WTC11 (cell line): ENCODE measurements around the gene VPREB3. TPM values are rescaled to one million over a fixed set of nuclear protein-coding genes. Genes with fewer than 3 reads are reported as not detected.

ENCODE experiments used
- ATAC-seq: fragments of 200-7000 bp; cut with Tn5 transposase; 2 replicates; pipeline ENCODE4 v1.10.0; 2021; ENCODE audit warnings: mild to moderate bottlenecking, moderate library complexity
- CTCF ChIA-PET: fragments of 300-600 bp; sonication (Branson Sonifier 250); formaldehyde crosslinking; loops from one replicate; lab custom pipeline; 2021; ENCODE audit warnings: antibody characterized with exemption; lab: Charles Lee
- POLR2A ChIA-PET: fragments of 350-600 bp; sonication (Branson Sonifier 250); formaldehyde crosslinking; loops from one replicate; lab custom pipeline; 2021; ENCODE audit warnings: antibody characterized with exemption; lab: Charles Lee
- DNase-seq: peaks from one replicate; pipeline ENCODE4 v3.0.0; 2021; ENCODE audit warnings: low spot score
- H3K27ac Mint-ChIP-seq: 2 replicates; pipeline ENCODE4 v1.8.0; 2021; ENCODE audit warnings: mixed read lengths
- H3K27me3 Mint-ChIP-seq: 2 replicates; pipeline ENCODE4 v1.8.0; 2021; ENCODE audit warnings: low read depth, mild to moderate bottlenecking, moderate library complexity, mixed read lengths
- H3K36me3 Mint-ChIP-seq: 2 replicates; pipeline ENCODE4 v1.8.0; 2021; ENCODE audit warnings: mixed read lengths
- H3K4me1 Mint-ChIP-seq: 2 replicates; pipeline ENCODE4 v1.8.0; 2022; ENCODE audit warnings: mixed read lengths
- H3K4me3 Mint-ChIP-seq: 2 replicates; pipeline ENCODE4 v1.8.0; 2021; ENCODE audit warnings: mild to moderate bottlenecking, moderate library complexity, mixed read lengths
- H3K9me3 Mint-ChIP-seq: 2 replicates; pipeline ENCODE4 v1.8.0; 2021; ENCODE audit warnings: mixed read lengths
- AFF4 ChIP-seq: sonication (generic); formaldehyde crosslinking; IDR thresholded peaks from 2 replicates; pipeline ENCODE4 v1.8.1; 2023; ENCODE audit warnings: mild to moderate bottlenecking, missing genetic modification reagents, borderline replicate concordance
- ARID4B ChIP-seq: sonication (generic); formaldehyde crosslinking; IDR thresholded peaks from 2 replicates; pipeline ENCODE4 v1.8.0; 2023; ENCODE audit warnings: missing genetic modification reagents, mild to moderate bottlenecking, borderline replicate concordance
- ATF1 ChIP-seq: sonication (generic); formaldehyde crosslinking; IDR thresholded peaks from 2 replicates; pipeline ENCODE4 v1.8.1; 2023; ENCODE audit warnings: mild to moderate bottlenecking, moderate library complexity, missing genetic modification reagents
- EMX1 ChIP-seq: fragments of 250-450 bp; sonication (Bioruptor Pico); IDR thresholded peaks from 2 replicates; pipeline ENCODE4 v1.8.0; 2021; ENCODE audit warnings: mild to moderate bottlenecking
- GTF2I ChIP-seq: fragments of 250-450 bp; sonication (Bioruptor Pico); conservative IDR thresholded peaks from 2 replicates; pipeline ENCODE4 v1.4.0; 2021; ENCODE audit warnings: mild to moderate bottlenecking
- NFATC4 ChIP-seq: fragments of 250-450 bp; sonication (Bioruptor Pico); IDR thresholded peaks from 2 replicates; pipeline ENCODE4 v1.9.0; 2021; ENCODE audit warnings: mild to moderate bottlenecking
- NR3C1 ChIP-seq: sonication (generic); formaldehyde crosslinking; conservative IDR thresholded peaks from 2 replicates; pipeline ENCODE4 v1.8.1; 2023; ENCODE audit warnings: low read depth, mild to moderate bottlenecking, missing genetic modification reagents
- OVOL2 ChIP-seq: fragments of 250-450 bp; sonication (Bioruptor Pico); IDR thresholded peaks from 2 replicates; pipeline ENCODE4 v1.9.0; 2021; ENCODE audit warnings: mild to moderate bottlenecking, borderline replicate concordance
- TP53 ChIP-seq: sonication (generic); formaldehyde crosslinking; IDR thresholded peaks from 2 replicates; pipeline ENCODE4 v1.8.1; 2023; ENCODE audit warnings: mild to moderate bottlenecking, missing genetic modification reagents
- total RNA-seq: library from RNA; stranded (reverse); gene quantifications from 3 replicates; pipeline ENCODE4 v1.2.3, GENCODE V29; 2021
- TF ChIP-seq, protein P1 (sequence below): sonication (generic); formaldehyde crosslinking; IDR thresholded peaks from 2 replicates; pipeline ENCODE4 v1.8.1; 2023; ENCODE audit warnings: mild to moderate bottlenecking, missing genetic modification reagents
- TF ChIP-seq, protein P2 (sequence below): fragments of 250-450 bp; sonication (Bioruptor Pico); IDR thresholded peaks from 2 replicates; pipeline ENCODE4 v2.1.2; 2022; ENCODE audit warnings: mild to moderate bottlenecking, moderate library complexity
- TF ChIP-seq, protein P3 (sequence below): fragments of 250-450 bp; sonication (Bioruptor Pico); IDR thresholded peaks from 2 replicates; pipeline ENCODE4 v1.9.0; 2021; ENCODE audit warnings: mild to moderate bottlenecking
- TF ChIP-seq, protein P4 (sequence below): sonication (generic); formaldehyde crosslinking; IDR thresholded peaks from 2 replicates; pipeline ENCODE4 v1.8.1; 2023; ENCODE audit warnings: mild to moderate bottlenecking, missing genetic modification reagents
- TF ChIP-seq, protein P5 (sequence below): sonication (generic); formaldehyde crosslinking; IDR thresholded peaks from 2 replicates; pipeline ENCODE4 v1.8.0; 2023; ENCODE audit warnings: mild to moderate bottlenecking, missing genetic modification reagents

Gene VPREB3
- total RNA-seq, 1 experiment from 2014 or later, result 0.81 TPM

DNA sequence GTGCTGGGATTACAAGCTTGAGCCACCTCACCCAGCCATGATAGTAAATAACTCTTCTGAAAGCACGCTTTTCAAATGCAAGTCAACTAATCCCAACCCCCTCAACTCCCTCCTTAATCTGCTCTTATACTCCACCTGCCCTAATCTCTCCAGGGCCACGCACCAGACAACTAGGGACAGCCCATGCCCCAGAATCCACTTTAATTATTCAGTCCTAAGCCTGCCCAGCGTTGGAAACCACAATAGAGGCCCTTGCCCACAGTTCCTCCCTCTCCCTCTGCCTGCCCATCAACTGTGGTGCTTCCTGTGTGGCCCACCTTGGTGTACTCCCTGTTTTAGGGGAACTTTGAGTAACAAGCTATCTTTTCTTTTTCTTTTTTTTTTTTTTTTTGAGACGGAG lies 2.7 kb upstream of the VPREB3 start (continued):
- TF ChIP-seq ARID4B (CRISPR knock-in tag) (no peak), EMX1 (no peak), TP53 (CRISPR knock-in tag) (no peak)
- TF ChIP-seq, protein P1, sequence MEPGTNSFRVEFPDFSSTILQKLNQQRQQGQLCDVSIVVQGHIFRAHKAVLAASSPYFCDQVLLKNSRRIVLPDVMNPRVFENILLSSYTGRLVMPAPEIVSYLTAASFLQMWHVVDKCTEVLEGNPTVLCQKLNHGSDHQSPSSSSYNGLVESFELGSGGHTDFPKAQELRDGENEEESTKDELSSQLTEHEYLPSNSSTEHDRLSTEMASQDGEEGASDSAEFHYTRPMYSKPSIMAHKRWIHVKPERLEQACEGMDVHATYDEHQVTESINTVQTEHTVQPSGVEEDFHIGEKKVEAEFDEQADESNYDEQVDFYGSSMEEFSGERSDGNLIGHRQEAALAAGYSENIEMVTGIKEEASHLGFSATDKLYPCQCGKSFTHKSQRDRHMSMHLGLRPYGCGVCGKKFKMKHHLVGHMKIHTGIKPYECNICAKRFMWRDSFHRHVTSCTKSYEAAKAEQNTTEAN (CRISPR knock-in tag), result no peak
- TF ChIP-seq, all 79 proteins: peak for 0

- ChIA-PET POLR2A (interaction anchor here (0.6 kb wide), 1 partner anchor 239 kb away, joined by 5 read pairs; no protein-coding TSS in a partner anchor), CTCF (interaction anchor here (0.6 kb wide), 1 partner anchor 17 kb away, joined by 4 read pairs; no protein-coding TSS in a partner anchor)
- ATAC-seq (no peak), DNase-seq (no peak)
- no peak overlapping the region for H3K4me3 Mint-ChIP-seq
- H3K4me1 Mint-ChIP-seq, result peaks cover 17% of the 10 kb centered on the region
- H3K27me3 Mint-ChIP-seq, result peaks cover 3% of the 10 kb centered on the region
- H3K27ac Mint-ChIP-seq, result no peak overlapping the region
- no peaks in the 10 kb centered on the region for H3K9me3 Mint-ChIP-seq
- H3K36me3 Mint-ChIP-seq, result no peaks in the 10 kb centered on the region
- TF ChIP-seq, protein P2, sequence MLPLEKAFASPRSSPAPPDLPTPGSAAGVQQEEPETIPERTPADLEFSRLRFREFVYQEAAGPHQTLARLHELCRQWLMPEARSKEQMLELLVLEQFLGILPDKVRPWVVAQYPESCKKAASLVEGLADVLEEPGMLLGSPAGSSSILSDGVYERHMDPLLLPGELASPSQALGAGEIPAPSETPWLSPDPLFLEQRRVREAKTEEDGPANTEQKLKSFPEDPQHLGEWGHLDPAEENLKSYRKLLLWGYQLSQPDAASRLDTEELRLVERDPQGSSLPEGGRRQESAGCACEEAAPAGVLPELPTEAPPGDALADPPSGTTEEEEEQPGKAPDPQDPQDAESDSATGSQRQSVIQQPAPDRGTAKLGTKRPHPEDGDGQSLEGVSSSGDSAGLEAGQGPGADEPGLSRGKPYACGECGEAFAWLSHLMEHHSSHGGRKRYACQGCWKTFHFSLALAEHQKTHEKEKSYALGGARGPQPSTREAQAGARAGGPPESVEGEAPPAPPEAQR, result no peak
- TF ChIP-seq, protein P3, sequence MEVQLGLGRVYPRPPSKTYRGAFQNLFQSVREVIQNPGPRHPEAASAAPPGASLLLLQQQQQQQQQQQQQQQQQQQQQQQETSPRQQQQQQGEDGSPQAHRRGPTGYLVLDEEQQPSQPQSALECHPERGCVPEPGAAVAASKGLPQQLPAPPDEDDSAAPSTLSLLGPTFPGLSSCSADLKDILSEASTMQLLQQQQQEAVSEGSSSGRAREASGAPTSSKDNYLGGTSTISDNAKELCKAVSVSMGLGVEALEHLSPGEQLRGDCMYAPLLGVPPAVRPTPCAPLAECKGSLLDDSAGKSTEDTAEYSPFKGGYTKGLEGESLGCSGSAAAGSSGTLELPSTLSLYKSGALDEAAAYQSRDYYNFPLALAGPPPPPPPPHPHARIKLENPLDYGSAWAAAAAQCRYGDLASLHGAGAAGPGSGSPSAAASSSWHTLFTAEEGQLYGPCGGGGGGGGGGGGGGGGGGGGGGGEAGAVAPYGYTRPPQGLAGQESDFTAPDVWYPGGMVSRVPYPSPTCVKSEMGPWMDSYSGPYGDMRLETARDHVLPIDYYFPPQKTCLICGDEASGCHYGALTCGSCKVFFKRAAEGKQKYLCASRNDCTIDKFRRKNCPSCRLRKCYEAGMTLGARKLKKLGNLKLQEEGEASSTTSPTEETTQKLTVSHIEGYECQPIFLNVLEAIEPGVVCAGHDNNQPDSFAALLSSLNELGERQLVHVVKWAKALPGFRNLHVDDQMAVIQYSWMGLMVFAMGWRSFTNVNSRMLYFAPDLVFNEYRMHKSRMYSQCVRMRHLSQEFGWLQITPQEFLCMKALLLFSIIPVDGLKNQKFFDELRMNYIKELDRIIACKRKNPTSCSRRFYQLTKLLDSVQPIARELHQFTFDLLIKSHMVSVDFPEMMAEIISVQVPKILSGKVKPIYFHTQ (CRISPR knock-in tag), result no peak
- TF ChIP-seq NFATC4 (CRISPR knock-in tag) (no peak), GTF2I (CRISPR knock-in tag) (no peak), OVOL2 (no peak), ATF1 (CRISPR knock-in tag) (no peak), NR3C1 (CRISPR knock-in tag) (no peak), AFF4 (CRISPR knock-in tag) (no peak)
- TF ChIP-seq, protein P4, sequence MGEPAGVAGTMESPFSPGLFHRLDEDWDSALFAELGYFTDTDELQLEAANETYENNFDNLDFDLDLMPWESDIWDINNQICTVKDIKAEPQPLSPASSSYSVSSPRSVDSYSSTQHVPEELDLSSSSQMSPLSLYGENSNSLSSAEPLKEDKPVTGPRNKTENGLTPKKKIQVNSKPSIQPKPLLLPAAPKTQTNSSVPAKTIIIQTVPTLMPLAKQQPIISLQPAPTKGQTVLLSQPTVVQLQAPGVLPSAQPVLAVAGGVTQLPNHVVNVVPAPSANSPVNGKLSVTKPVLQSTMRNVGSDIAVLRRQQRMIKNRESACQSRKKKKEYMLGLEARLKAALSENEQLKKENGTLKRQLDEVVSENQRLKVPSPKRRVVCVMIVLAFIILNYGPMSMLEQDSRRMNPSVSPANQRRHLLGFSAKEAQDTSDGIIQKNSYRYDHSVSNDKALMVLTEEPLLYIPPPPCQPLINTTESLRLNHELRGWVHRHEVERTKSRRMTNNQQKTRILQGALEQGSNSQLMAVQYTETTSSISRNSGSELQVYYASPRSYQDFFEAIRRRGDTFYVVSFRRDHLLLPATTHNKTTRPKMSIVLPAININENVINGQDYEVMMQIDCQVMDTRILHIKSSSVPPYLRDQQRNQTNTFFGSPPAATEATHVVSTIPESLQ, result no peak
- TF ChIP-seq, protein P5, sequence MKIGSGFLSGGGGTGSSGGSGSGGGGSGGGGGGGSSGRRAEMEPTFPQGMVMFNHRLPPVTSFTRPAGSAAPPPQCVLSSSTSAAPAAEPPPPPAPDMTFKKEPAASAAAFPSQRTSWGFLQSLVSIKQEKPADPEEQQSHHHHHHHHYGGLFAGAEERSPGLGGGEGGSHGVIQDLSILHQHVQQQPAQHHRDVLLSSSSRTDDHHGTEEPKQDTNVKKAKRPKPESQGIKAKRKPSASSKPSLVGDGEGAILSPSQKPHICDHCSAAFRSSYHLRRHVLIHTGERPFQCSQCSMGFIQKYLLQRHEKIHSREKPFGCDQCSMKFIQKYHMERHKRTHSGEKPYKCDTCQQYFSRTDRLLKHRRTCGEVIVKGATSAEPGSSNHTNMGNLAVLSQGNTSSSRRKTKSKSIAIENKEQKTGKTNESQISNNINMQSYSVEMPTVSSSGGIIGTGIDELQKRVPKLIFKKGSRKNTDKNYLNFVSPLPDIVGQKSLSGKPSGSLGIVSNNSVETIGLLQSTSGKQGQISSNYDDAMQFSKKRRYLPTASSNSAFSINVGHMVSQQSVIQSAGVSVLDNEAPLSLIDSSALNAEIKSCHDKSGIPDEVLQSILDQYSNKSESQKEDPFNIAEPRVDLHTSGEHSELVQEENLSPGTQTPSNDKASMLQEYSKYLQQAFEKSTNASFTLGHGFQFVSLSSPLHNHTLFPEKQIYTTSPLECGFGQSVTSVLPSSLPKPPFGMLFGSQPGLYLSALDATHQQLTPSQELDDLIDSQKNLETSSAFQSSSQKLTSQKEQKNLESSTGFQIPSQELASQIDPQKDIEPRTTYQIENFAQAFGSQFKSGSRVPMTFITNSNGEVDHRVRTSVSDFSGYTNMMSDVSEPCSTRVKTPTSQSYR (CRISPR knock-in tag), result no peak
These were observed 1.5 kb upstream of the VPREB3 start for GRCh38 chr22:23755711-23756110.
